Activated T-helper 1 cell treated with anti-CD3 and anti-CD28 coated beads, Interleukin-12 subunit alpha, Interleukin-12 subunit beta, Interleukin-2, Interleukin-4 antibody, amounts not matched to agents 30 ng/mL and 10 ng/mL and 1 ng/mL, durations not matched to agents 14 hours and 24 hours and 36 hours (primary cell): ENCODE data around the gene GNG5. TPM values are rescaled to one million over a fixed set of nuclear protein-coding genes. Genes with fewer than 3 reads are reported as not detected.
"Not testable (repeated sequence)": the region's sequence is repeated elsewhere in the genome, so short reads cannot be mapped to it uniquely, and the experiment has no call there.

ENCODE experiments used
- DNase-seq: peaks from one replicate; pipeline ENCODE4 v3.0.0; 2021; ENCODE audit warnings: low spot score
- H3K27ac Mint-ChIP-seq: one replicate; pipeline ENCODE4 v1.8.0; 2021; ENCODE audit warnings: mild to moderate bottlenecking, mixed read lengths
- H3K27me3 Mint-ChIP-seq: one replicate; pipeline ENCODE4 v1.8.0; 2022; ENCODE audit warnings: mild to moderate bottlenecking, moderate library complexity, mixed read lengths; ENCODE audit not compliant: insufficient read depth
- H3K36me3 Mint-ChIP-seq: one replicate; pipeline ENCODE4 v1.8.0; 2021; ENCODE audit warnings: low read depth, mixed read lengths
- H3K4me1 Mint-ChIP-seq: one replicate; pipeline ENCODE4 v1.8.0; 2021; ENCODE audit warnings: low read depth, mixed read lengths
- H3K4me3 Mint-ChIP-seq: one replicate; pipeline ENCODE4 v1.8.0; 2021; ENCODE audit warnings: mild to moderate bottlenecking, moderate library complexity, mixed read lengths
- H3K9me3 Mint-ChIP-seq: one replicate; pipeline ENCODE4 v1.8.0; 2021; ENCODE audit warnings: mixed read lengths
- intact Hi-C: fragments of 100-400 bp; cut with micrococcal nuclease; formaldehyde crosslinking; loops from one replicate; pipeline ENCODE4 v1.15.1; 2024
- total RNA-seq: library from RNA; stranded (reverse); gene quantifications from 2 replicates; pipeline ENCODE4 v1.2.3, GENCODE V29; 2022

The GNG5 gene
- 107 and 110 TPM in 2 replicates for total RNA-seq

DNA sequence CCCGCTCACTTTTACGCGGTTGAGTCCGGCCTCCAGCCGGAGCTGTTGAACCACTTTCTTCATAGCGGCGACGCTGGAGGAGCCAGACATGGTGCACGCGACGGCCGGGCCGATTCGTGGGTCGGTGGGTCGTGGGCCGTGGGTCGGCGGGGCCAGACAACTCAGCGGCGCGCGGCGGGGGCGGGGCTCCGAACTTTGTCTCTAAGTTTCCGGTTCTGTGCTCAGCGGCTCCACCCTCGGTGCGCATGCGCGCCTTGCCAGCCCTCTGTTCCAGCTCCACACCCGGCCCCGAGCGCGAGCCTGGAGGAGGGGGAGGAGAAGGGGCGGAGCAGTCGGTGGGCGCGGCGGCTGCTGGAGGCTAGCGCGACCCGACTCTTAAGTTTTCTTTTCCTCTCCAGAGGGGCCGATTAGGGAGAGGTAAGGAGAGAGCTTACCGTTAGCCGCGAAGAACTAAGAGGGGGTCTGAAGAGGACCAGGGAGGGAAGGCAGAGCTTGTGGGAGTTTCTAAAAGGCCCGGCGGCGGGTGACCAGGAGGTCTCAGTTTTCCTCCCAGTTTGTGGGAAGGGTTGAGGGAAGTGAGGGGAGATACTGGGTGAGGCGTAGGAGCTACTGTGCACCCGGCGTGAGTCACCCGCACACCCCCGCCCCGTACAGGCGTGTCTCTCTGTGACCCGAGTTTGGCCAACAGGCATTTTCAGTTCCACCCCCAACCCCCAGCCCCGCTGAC, at the start of gene GNG5, which contains the start of gene SPATA1:
Gene GNG5 (minus strand): TSS at position 580 of the 727 bp plus-strand sequence. CDS start 490 bp downstream, at position 90.
Gene SPATA1 (plus strand): TSS at position 385 of the 727 bp plus-strand sequence. CDS start 9,974 bp downstream, outside the sequence.
- Mint-ChIP-seq H3K36me3 (peaks cover 25% of the 10 kb centered on the region), H3K4me1 (peaks cover 38% of the 10 kb centered on the region), H3K9me3 (peaks cover 8% of the 10 kb centered on the region), H3K27ac (peak within 1 kb of the TSS; percentile 98), H3K4me3 (peak within 1 kb of the TSS; percentile 98), H3K27me3 (no peaks in the 10 kb centered on the region)
- peak; percentile 96 for DNase-seq
- intact Hi-C loops: loop anchor here (1.0 to 10.0 kb wide), 12 partner anchors 27 to 792 kb away; partner anchors contain the start of genes RPF1, SAMD13 and SSX2IP

DNA sequence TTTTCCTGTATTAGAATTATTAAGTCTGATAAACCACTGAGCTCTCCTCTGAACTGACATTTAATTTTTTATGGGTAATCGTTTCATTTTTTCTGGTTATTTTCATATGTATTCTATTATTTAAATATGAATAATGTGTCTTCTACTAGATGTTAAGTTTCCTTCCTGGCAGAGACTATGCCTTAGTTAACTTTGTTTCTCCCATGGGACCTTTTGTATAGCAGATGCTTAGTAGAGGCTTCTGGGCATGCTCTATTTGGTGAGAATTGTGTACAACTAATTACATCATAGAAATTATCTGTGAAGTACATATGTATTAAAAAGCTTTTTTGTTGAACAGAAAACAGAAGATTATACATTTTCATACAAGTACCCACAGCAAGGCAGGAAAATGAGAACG, 44.4 kb upstream of the GNG5 start:
- Mint-ChIP-seq H3K27ac (no peak overlapping the region), H3K36me3 (peaks cover 10% of the 10 kb centered on the region), H3K9me3 (no peaks in the 10 kb centered on the region), H3K27me3 (no peaks in the 10 kb centered on the region), H3K4me3 (no peak overlapping the region), H3K4me1 (no peaks in the 10 kb centered on the region)
- no peak for DNase-seq
- intact Hi-C loops: no loop called here

DNA sequence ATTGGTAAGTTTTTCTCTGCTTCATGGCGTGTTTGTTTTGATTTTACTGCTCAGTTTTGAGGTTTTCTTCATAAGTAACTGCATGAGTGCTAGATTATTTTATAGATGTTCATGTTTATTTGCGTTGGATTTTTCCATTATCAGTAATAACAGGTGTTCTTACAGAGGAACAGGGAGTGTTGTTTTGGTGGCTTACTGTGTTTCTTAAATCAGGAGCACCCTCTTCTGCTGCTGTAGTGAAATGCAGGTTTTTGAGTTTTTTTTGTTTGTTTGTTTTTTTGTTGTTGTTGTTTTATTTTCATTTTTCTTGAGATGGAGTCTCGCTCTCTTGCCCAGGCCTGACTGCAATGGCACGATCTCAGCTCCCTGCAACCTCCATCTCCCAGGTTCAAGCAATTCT, 35.3 kb upstream of the GNG5 start:
- Mint-ChIP-seq H3K27ac (no peak overlapping the region), H3K27me3 (no peaks in the 10 kb centered on the region)

GRCh38 chr1:84540759-84541158, 34.4 kb upstream of the GNG5 start:
- H3K36me3 Mint-ChIP-seq: peaks cover 8% of the 10 kb centered on the region
- no peak overlapping the region for H3K4me3 Mint-ChIP-seq
- no peaks in the 10 kb centered on the region for H3K27me3 Mint-ChIP-seq
- intact Hi-C loops: loop anchor here (1.0 to 2.0 kb wide), 2 partner anchors 34 to 98 kb away; partner anchors contain the start of gene CTBS
- peaks cover 35% of the 10 kb centered on the region for H3K4me1 Mint-ChIP-seq
- H3K9me3 Mint-ChIP-seq: no peaks in the 10 kb centered on the region
- no peak overlapping the region for H3K27ac Mint-ChIP-seq
- no peak for DNase-seq

More for the DNA sequence above, 35.3 kb upstream of the GNG5 start:
- H3K4me3 Mint-ChIP-seq: no peak overlapping the region
- H3K4me1 Mint-ChIP-seq: peaks cover 35% of the 10 kb centered on the region
- no peak for DNase-seq
- intact Hi-C loops: loop anchor here (1.0 to 2.0 kb wide), 2 partner anchors 33 to 99 kb away; partner anchors contain the start of gene CTBS
- no peaks in the 10 kb centered on the region for H3K9me3 Mint-ChIP-seq
- peaks cover 9% of the 10 kb centered on the region for H3K36me3 Mint-ChIP-seq

- H3K36me3 Mint-ChIP-seq: peaks cover 8% of the 10 kb centered on the region
- DNase-seq: no peak
- intact Hi-C loops: loop anchor here (2.0 kb wide), 2 partner anchors 33 to 35 kb away; partner anchors contain the start of genes CTBS, GNG5 and SPATA1
- H3K27me3 Mint-ChIP-seq: no peaks in the 10 kb centered on the region
- H3K9me3 Mint-ChIP-seq: no peaks in the 10 kb centered on the region
- no peak overlapping the region for H3K4me3 Mint-ChIP-seq
- H3K27ac Mint-ChIP-seq: no peak overlapping the region
- H3K4me1 Mint-ChIP-seq: peaks cover 38% of the 10 kb centered on the region
These were observed 33.6 kb upstream of the GNG5 start for GRCh38 chr1:84539972-84540371.

DNA sequence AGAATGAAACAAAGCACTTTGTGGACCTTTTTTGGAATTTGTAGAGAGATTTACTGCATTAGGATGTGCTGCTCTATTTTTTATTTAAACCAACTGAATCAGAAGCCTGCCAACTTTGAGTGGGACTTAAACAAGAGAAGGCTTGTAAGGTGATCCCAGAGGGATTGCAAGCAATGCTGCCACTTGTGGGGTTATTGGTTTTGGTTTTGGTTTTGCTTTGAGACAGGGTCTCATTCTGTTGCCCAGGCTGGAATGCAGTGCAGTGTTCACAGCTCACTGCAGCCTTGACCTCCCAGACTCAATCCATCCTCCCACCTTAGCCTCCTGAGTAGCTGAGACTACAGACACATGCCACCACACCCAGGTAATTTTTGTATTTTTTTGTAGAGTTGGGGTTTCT, 32.2 kb upstream of the GNG5 start:
- H3K27ac Mint-ChIP-seq: no peak overlapping the region

DNA sequence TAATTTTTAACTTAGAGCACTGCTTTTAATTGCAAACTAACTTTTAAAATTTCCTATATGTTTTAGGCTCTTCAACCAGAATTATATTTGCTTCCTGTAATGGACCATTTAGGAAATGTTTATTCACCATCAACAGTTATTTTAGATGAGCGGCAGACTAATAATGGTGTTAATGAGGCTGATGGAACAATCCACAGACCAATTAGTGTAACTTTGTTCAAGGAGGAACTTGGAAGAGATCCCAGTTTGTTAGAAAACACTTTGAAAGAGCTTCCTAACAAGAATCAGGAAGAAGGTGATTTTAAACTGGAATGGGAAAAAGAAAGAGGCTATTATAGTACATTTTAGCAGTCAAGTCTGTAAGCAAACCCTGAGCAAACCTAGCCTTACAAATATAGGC, 19.4 kb upstream of the GNG5 start:
- intact Hi-C loops: no loop called here
- Mint-ChIP-seq H3K4me1 (no peaks in the 10 kb centered on the region), H3K27ac (no peak overlapping the region), H3K4me3 (no peak overlapping the region), H3K9me3 (no peaks in the 10 kb centered on the region), H3K27me3 (peaks cover 2% of the 10 kb centered on the region), H3K36me3 (peaks cover 1% of the 10 kb centered on the region)
- no peak for DNase-seq

More for the DNA sequence above, 32.2 kb upstream of the GNG5 start:
- DNase-seq: no peak
- Mint-ChIP-seq H3K27me3 (no peaks in the 10 kb centered on the region), H3K9me3 (no peaks in the 10 kb centered on the region), H3K4me1 (peaks cover 40% of the 10 kb centered on the region), H3K4me3 (peak overlapping the region; percentile 43), H3K36me3 (peaks cover 8% of the 10 kb centered on the region)
- intact Hi-C loops: loop anchor here (2.0 kb wide), 1 partner anchor 32 kb away; the partner anchor contains the start of genes GNG5 and SPATA1

- DNase-seq: no peak
- no peaks in the 10 kb centered on the region for H3K9me3 Mint-ChIP-seq
- peaks cover 2% of the 10 kb centered on the region for H3K27me3 Mint-ChIP-seq
- H3K4me3 Mint-ChIP-seq: no peak overlapping the region
- no peak overlapping the region for H3K27ac Mint-ChIP-seq
- peaks cover 1% of the 10 kb centered on the region for H3K36me3 Mint-ChIP-seq
- intact Hi-C loops: no loop called here
- no peaks in the 10 kb centered on the region for H3K4me1 Mint-ChIP-seq
These were observed 18.2 kb upstream of the GNG5 start for GRCh38 chr1:84524590-84524989.

DNA sequence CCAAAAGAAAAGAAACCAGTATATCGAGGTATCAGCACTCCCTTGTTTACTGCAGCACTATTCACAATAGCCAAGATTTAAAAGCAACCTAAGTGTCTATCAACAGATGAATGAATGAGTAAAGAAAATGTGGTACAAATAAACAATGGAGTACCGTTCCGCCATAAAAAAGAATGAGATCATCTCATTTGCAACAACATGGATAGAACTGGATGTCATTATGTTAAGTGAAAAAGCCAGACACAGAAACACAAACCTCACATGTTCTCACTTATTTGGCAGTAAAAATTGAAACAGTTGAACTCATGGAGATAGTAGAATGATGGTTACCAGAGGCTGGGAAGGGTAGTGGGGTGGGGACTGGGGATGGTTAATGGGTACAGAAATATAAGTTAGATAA, 4.3 kb upstream of the GNG5 start:
- Mint-ChIP-seq H3K27me3 (no peaks in the 10 kb centered on the region), H3K36me3 (peaks cover 6% of the 10 kb centered on the region), H3K9me3 (peaks cover 8% of the 10 kb centered on the region), H3K4me1 (peaks cover 5% of the 10 kb centered on the region), H3K27ac (no peak overlapping the region), H3K4me3 (no peak overlapping the region)
- no peak for DNase-seq
- intact Hi-C loops: no loop called here

- Mint-ChIP-seq H3K27me3 (no peaks in the 10 kb centered on the region), H3K27ac (no peak overlapping the region), H3K4me3 (no peak overlapping the region), H3K4me1 (peaks cover 7% of the 10 kb centered on the region), H3K9me3 (peaks cover 8% of the 10 kb centered on the region), H3K36me3 (peaks cover 9% of the 10 kb centered on the region)
- intact Hi-C loops: no loop called here
- DNase-seq: no peak
These were observed 3.8 kb upstream of the GNG5 start for GRCh38 chr1:84510165-84510564.

- H3K27ac Mint-ChIP-seq: no peak overlapping the region
- H3K36me3 Mint-ChIP-seq: peaks cover 14% of the 10 kb centered on the region
- peaks cover 19% of the 10 kb centered on the region for H3K4me1 Mint-ChIP-seq
- H3K27me3 Mint-ChIP-seq: no peaks in the 10 kb centered on the region
- no peak for DNase-seq
- peaks cover 8% of the 10 kb centered on the region for H3K9me3 Mint-ChIP-seq
- intact Hi-C loops: loop anchor here (5.0 to 10.0 kb wide), 3 partner anchors 204 to 428 kb away; partner anchors contain the start of gene SAMD13
- H3K4me3 Mint-ChIP-seq: no peak overlapping the region
These were observed 2.6 kb upstream of the GNG5 start for GRCh38 chr1:84509029-84509428.

DNA sequence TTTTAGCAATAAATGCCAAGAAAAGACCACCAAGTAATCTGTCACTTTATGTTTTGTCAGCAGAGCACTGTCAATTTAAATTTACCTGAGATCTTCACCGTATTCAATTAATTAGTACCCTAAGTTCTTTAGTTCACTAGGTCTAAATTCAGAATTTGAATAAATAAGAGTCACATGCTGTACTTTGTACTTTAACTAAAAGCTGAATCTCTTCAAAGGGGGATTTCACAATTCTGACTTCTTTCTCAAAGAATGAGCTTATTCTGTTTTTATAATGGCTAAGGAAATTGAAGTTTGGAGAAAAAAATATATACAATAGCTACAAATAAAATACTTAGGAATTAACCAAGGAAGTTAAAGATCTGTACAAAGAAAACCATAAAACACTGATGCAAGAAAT, 2.1 kb upstream of the GNG5 start:
- Mint-ChIP-seq H3K36me3 (peaks cover 14% of the 10 kb centered on the region), H3K27me3 (no peaks in the 10 kb centered on the region), H3K9me3 (peaks cover 8% of the 10 kb centered on the region), H3K4me1 (peaks cover 24% of the 10 kb centered on the region), H3K27ac (no peak overlapping the region), H3K4me3 (no peak overlapping the region)
- no peak for DNase-seq
- intact Hi-C loops: loop anchor here (5.0 to 10.0 kb wide), 3 partner anchors 204 to 429 kb away; partner anchors contain the start of gene SAMD13

DNA sequence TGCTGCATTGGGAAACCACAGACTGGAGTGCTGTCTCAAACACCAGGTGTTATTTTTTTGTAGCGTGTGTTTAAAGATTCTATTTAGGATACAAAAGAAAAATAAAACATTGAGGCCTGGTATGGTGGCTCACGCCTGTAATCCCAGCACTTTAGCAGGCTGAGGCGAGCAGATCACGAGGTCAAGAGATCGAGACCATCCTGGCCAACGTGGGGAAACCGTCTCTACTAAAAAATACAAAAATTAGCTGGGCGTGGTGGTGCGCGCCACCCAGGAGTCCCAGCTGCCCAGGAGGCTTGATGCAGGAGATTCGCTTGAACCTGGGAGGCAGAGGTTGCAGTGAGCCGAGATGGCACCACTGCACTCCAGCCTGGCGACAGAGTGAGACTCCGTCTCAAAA, 1.5 kb upstream of the GNG5 start:
- not testable (repeated sequence) for H3K27ac Mint-ChIP-seq, DNase-seq, H3K9me3 Mint-ChIP-seq, H3K27me3 Mint-ChIP-seq, H3K4me3 Mint-ChIP-seq
- peaks cover 18% of the 10 kb centered on the region for H3K36me3 Mint-ChIP-seq
- intact Hi-C loops: loop anchor here (2.0 to 10.0 kb wide), 6 partner anchors 31 to 767 kb away; partner anchors contain the start of gene SAMD13
- peaks cover 30% of the 10 kb centered on the region for H3K4me1 Mint-ChIP-seq
